GM18517 (cell line): ENCODE results near the gene HDAC4.

Experiments
- ATAC-seq: cut with Tn5 transposase; IDR thresholded peaks from one replicate; pipeline ENCODE4 v1.9.1; 2021; ENCODE audit warnings: mild to moderate bottlenecking, moderate library complexity; ENCODE audit not compliant: unreplicated experiment

The HDAC4 gene

GRCh38 chr2:239271882-239272281 lies 128.9 kb downstream of the HDAC4 start:
- no peak for ATAC-seq

DNA sequence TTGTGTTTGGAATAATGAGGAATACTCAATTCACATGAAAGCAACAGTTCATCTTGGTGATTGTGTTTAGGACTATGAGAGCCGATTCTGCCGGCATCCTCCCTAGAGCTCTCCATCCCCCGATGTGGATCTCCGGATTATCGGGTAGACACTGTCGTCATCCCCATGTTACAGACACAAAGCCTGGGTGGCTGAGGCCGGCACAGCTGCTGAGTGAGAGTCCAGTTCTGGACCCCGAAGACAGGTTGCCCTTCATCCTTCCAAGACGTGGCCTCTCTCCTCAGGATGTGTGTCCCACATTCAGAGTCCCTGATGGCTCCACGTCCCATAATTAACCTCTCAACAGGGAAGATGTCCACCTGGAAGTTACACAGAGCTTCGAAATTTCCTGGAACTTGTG lies 129.3 kb downstream of the HDAC4 start:
- no peak for ATAC-seq

DNA sequence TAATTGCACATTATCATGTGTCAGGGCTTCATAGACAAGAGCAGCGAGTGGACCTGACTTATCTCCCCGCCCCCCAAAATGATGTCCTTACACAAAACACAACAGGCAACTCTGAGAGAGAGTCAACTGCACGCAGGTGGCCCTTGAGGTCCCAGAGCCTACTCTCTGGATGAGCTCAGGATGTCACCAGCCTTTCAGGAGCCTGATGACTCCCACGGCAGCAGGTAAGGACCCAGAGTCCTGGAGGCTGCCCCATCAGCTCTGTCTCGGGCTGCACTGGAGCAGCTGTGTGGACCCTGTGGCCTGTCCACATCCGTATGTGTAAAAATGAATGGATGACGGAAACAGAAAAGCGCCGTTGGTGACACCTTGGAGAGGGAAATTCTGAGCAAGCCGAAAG lies 130.9 kb downstream of the HDAC4 start:
- no peak for ATAC-seq

GRCh38 chr2:239269173-239269885 lies 131.5 kb downstream of the HDAC4 start:
- no peak for ATAC-seq

DNA sequence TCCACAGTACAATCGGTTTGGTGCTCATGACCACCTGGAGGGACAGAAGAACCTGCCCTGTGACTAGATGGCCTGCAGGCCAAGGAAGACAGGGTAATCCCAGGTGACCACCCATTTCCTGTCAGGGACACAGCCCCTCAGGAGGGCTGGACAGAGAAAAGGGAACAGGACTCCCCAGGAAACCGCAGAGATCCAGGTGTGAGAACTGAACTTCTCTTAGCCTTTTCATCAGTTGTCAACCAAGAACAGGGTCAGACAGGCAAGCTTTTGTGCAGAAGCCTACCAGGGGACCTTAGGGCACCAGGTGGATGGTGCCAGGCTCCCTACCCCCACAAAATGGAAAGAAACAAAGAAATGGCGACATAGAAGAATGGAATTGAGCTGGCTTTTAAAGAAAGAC lies 132.3 kb downstream of the HDAC4 start:
- ATAC-seq, result no peak

- no peak for ATAC-seq
Observed at GRCh38 chr2:239268082-239268481, 132.7 kb downstream of the HDAC4 start.

GRCh38 chr2:239267288-239267951 lies 133.4 kb downstream of the HDAC4 start:
- ATAC-seq, result peak; percentile 98

DNA sequence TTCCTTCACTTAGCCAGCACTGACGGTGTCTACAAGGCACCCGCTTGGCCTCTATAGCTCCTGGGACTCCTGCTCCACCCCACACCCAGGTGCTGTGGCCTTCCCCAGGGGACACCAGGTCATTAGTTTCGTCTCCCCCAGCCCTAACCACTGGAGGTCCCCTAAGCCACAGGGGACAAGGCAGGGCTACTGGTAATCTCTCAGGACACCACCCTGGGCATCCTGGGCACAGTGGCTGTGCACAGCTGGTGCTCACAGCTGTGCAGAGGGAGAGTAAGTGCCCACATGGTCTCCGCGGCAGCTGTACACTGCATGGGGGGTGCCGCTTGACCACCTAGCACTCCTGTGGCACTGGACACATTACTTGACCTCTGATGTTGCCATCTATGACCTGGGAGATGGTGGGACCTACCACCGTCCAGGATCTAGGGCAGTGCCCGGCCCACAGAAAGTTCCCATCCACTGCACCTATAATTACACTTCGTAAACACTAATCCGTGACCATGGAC lies 134.0 kb downstream of the HDAC4 start:
- ATAC-seq, result peak; percentile 6

DNA sequence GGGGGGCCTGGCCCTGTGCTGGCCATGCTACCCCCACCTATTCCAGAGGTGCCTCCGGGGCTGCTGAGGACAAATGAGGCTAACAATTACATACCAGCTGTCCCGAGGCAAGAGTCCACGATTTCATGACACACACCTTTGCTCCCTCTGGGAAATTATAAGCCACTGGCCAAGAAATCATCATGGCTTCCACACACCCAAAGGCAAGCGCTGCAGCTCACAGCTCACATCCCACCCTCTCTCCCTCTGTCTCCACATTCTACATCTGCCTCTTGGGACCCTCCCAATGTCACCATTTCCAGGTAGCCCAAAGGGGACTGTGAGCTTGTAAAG lies 134.4 kb downstream of the HDAC4 start:
- no peak for ATAC-seq

DNA sequence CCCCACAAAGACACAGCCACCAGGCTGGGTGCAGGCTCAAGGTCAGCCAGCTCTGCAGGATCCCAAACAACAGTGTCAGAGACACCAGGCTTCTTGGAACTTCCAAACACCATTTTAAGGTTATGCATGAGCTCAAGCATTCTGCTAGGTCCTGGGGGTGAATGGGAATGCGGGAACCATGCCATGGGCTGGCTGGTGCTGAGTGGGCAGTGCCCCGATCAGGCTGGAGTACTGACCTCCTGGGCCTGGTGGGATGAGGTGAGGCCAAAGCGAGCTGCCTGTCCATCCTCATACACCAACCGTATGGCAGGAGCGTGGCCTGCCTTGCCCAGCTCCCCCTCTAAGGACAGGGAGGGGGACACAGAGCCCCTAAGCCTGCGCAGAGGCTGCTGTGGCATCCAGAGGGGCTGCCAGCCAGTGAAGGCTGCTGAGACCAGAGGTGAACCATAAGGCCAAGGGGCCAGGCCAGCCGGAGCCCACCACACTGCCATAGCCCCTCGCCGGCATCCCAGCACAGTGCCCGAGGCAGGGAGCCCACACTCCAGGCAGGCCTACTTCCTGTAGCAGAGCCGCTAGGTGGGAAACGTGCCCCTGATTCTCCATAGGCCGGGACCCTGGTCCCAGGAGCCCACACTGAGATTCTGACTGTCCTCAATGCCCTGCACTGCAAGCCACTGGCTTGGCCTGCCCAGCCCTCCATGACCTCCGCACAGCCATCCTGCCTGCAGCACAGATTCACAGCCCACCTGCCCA lies 135.0 kb downstream of the HDAC4 start:
- no peak for ATAC-seq

- ATAC-seq, result no peak
Observed at GRCh38 chr2:239264838-239265651, 135.8 kb downstream of the HDAC4 start.

GRCh38 chr2:239264492-239264837 lies 136.4 kb downstream of the HDAC4 start:
- no peak for ATAC-seq

GRCh38 chr2:239263669-239264491 lies 136.9 kb downstream of the HDAC4 start:
- no peak for ATAC-seq

DNA sequence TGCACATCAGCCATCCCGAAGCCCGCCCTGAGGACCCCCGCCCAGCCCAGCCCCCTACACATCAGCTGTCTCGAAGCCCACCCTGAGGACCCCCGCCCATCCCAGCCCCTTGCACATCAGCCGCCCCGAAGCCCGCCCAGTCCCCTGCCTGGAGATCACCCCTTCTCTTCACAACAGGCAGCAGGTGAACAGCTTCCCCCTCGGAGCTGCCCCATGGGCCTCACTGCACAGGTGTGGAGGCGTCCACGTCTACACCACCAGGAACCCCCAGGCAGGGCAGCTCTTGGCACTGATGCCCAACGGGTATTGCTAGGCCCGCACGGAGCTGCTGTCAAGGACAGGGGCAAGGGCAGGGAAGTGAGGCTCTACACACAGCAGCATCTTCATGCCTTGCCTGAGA lies 137.6 kb downstream of the HDAC4 start:
- no peak for ATAC-seq

DNA sequence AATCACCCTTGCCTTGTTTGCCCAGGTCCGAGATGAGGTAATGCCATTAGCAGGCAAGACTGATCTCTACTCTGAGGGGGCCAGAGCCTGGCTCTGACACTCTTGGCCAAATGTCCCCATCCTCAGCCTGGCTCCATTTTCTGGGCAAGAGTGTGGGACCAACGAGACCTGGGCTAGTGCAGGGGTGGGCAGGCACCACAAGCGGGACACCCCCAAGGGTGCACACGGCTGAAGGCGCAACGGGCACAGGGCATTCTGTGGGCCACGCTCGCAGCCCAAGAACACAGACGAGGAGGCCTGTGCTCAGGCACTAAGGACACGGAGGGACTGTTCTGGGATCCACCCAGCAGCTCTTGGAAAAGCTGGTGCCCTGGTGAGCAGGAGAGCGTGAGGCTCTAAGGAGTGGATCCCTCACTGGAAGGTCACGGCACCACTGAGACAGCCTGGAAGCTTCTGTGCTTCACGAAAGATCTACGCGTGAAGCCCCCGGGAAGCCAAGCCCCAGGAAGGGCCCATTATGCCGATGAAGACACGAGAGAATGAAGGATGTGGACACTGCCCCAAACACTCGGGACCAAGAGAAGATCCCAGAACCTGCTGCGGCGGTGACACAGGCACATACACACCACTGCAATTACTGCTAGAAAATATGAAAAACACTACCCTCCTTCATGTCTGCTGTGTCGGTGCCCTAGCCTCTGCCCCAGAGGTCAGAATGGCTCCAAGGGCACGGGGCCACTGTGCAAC lies 138.2 kb downstream of the HDAC4 start:
- ATAC-seq, result no peak

- no peak for ATAC-seq
Observed at GRCh38 chr2:239261796-239262483, 138.9 kb downstream of the HDAC4 start.

DNA sequence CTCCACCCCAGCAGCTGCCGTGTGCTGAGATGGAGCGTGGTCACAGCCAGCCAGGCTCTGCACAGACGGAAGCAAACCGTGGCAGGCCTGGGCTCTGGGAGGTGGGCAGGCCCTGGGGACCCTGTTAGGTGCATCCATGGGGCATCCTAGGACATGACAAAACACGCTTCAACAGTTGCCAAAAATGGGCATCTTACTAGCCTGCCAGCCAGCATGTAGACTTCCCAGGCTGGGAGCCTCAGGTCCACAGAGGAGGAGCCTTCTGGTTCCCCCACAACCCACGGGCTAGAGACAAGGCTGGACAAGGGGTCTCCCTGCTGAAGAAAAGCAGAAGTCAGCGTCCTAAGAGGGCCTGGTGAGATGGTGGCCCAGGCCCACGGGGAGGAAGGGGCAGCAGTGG lies 139.5 kb downstream of the HDAC4 start:
- no peak for ATAC-seq

- no peak for ATAC-seq
Observed at GRCh38 chr2:239260546-239261327, 140.1 kb downstream of the HDAC4 start.
